Activated CD4-positive, CD25-positive, alpha-beta regulatory T cell (primary cell): Measurements from ENCODE around the gene CCDC192.
"Not testable (repeated sequence)": the region's sequence is repeated elsewhere in the genome, so short reads cannot be mapped to it uniquely, and the experiment has no call there.

Experiments
- DNase-seq, 4 experiments: peaks; one replicate each; lab custom pipeline; 2025; lab: John Stamatoyannopoulos, UW

Gene CCDC192, protein sequence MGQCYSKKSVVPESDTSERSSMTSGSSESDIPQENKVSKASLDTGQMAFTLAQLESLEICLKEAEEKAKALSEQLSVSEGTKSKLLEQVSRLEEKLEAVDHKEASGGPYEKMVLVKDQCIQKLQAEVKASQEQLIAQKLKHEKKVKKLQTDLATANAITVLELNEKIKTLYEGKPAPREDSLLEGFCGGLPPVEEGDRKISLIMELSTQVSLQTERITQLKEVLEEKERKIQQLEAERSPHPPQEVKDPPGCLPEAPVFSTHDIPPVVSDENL

DNA sequence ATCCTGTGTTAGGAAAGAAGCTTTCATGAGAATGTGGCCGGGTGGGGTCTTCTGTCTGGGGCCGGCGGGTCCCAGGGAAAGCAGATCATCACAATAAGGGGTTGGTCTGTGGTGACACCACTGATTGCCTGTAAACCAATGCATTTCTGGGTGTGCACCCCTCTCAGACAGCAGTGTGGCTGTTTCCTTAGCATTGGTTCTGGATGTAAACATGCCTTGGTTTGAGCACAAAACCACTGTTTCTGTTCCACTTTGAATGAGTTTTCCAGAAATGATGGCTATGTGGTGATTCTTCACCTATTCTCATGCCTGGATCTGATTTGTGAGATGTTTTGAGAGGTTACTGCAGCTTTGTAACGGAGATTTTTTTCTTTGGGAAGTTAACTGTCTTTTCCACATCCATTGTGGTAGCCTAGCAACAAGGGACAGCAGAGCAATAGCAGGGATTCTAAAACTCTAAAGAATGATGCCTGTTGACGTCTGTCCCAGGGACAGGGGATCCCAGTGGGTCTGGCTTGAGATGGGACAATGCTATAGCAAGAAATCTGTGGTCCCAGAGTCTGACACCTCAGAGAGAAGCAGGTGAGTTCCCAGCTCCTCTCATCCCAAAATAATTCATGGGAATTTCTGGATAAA, at the start of gene CCDC192:
TSS of gene CCDC192 (plus strand) at position 466 of the 636 bp plus-strand sequence. CDS start at position 521, 55 bp downstream.
- no peak for DNase-seq

DNA sequence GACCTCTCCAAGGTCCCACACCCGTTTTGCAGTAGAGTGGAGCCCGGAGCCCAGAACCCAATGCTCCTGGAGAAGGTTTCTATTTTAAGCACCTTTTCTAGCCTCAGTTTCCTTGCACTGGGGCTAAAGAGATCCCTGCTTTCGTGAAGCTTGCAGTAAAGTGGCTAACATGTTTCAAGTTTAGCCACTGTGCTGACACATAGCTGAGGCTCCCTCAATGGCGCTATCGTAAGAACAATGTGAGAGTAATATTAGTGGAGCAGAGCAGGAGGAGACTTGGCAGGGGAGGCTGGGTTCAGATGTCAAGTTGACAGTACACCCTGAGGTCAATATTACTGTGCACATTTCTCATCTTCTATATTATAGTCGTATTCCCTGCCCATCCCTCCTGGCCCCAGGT, 46.4 kb upstream of the CCDC192 start:
- no peak for DNase-seq

DNA sequence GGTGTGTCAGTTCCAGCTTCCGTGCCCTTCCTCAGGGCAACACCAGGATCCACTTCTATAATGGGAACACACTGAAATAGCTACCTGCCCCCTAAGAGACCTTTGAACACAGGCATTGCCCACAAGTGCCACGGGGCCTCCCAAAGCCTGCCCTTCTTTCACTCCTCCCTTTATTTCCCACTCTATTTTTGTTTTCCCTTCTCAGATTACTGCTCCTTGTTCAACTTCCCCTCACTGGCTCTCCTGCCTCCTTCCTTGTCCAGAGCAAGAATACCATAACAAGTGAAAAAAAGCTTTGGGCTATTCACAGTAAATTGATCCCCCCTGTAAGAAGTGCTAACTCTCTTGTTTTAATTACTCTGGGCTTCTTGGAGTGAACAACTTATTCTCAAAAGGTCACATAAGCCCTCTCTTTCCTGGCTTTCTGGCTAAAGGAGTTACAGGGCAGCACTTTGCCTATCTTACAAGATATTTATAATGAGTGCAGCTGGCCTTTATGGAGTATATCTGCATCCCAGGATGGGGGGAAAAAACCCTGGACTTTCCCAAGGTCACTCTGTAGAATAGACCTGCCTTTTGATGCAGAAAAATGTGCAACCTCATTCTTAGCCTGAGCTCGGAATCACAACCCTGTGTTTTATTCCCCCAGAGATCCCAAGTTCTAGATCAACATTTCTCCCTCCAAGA, 43.0 kb upstream of the CCDC192 start:
- DNase-seq = no peak

DNA sequence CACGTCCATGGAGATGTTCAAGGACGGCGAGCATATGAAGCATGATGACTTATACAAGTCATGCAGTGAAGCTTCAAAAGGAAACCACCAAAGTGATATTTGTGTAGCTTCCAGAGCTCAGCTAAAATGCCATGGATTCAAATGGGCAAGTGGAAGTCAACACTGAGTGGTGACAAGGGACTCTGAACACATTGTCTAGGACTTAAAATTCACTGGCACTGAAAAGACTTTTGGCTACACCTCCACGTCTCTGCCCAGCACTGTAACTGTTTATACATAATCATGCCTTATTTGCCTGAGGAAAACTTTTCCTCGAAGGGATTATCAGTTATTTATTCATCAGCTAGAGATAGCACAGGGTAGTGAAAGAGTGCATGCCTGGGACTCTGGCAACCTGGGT, 39.1 kb upstream of the CCDC192 start:
- DNase-seq = no peak

DNA sequence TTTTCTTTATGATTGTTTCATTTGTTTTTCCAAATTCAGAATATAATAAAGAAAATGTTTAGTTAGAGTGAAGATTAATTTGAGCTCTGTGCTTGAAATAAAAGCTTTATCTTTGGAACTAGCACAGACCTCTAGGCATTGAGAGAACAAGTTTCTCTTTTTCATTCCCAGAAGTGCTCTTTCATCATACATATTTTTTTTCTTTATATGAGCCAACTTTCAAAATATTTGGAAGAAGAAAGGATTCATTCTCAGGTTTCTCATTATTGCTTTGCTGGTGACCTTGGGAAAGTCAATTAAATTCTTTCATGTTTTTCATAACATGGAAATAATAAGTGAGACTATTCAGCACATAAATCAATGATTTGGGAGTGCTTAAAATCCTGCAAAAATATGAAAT, 37.5 kb upstream of the CCDC192 start:
- DNase-seq = no peak

DNA sequence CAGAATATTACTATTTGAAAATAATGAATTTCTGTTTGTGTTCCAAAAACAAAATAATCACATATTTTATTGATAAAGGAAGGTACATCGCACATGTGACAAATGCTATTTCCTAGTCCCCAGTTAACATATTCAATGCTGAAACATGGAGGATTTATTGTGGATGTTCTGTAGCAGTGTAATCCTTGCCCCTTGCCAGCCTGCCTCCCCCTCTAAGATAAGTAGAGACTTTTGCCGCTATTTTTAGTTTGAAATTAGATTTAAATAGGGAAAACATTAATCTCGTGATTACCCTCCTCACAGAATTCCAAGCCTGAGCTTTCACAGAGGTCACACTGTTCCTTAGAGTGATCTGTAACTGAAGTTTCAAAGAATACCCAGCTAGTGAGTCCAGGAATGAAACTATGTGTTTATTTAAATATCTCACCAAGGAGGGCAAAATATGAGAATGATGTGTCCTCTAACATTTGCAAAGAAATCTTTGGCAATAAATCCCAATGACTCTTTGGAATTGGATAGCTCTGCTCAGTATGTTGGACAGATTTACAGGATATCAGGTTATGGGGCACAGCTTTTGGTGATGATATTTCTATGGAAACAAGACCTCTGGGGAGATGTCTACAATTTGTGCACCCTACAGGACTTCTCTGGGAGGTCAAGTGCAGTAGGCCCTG, 37.0 kb upstream of the CCDC192 start:
- DNase-seq = no peak

DNA sequence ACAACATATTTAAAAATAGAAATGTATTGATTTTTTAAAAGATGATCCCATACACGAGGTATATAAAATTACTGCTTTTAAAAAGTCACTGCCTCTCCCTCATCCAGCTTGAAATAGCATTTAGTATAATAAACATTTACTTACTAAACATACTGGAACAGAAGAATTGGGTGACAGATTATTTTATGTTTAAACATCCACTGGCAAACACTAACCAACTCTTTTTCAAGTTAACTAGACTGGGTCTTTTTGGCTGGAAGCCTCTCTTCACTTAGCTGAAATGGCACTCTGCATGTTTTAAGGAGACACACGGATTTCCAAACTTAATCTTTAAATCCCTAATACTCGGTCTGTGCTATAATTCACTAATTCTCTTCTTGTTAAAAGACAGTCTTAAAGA, 35.3 kb upstream of the CCDC192 start:
- no peak for DNase-seq

DNA sequence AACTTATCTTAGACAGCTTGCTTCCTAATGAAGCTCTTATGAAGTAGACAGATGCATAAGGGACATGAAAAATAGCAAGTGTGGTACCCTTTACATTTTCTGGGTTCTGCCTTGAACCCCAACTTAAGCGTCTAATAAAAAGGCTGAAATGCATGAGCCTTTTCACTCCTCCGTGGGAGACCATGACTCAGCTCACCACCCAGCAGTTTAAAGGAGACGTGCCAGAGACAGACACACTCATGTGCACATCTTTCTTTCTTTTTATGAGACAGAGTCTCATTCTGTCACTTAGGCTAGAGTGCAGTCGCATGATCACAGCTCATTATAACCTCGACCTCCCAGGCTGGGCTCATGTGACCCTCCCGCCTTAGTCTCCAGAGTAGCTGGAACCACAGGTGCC, 32.0 kb upstream of the CCDC192 start:
- DNase-seq = no peak

DNA sequence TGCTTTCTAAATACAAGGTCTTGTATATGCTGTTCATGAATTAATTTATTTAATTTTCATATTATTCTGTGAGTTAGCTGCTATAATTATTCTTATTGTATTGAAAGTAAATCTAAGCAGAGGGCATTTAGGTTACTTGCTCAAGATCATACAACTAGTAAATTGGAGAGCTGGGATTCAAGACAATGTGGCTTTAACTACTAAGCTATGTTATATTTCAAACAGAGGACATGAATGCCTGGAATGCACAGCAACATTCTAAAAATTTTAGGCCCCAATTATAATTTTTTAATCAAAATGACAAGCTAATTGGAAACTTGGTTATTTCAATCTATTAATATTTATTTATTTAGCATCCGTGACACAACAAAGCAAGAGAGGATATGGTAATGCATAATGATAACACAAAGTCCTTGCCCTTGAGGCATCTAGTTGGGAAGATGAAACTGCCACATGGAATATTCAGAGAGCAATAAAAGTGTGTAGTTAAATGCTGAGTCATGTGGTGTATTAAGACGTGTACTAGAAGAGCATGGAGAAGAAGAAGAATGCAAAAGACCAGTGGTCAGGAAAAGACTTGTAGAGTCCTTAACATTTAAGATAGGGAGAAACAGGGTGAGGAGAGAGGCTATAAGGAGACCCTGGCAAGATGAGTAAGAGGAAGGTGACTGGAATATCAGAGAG, 29.9 kb upstream of the CCDC192 start:
- DNase-seq = no peak

DNA sequence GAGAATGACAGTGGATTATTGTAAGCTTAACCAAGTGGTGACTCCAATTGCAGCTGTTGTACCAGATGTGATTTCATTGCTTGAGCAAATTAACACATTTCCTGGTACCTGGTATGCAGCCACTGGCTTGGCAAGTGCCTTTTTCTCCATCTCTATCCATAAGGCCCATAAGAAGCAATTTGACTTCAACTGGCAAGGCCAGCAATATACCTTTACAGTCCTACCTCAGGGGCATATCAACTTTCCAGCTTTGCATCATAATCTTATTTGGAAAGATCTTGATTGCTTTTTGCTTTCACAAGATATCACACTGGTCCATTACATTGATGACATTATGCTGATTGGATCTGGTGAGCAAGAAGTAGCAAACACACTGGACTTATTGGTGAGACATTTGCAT, 26.2 kb upstream of the CCDC192 start:
- DNase-seq = not testable (repeated sequence)

DNA sequence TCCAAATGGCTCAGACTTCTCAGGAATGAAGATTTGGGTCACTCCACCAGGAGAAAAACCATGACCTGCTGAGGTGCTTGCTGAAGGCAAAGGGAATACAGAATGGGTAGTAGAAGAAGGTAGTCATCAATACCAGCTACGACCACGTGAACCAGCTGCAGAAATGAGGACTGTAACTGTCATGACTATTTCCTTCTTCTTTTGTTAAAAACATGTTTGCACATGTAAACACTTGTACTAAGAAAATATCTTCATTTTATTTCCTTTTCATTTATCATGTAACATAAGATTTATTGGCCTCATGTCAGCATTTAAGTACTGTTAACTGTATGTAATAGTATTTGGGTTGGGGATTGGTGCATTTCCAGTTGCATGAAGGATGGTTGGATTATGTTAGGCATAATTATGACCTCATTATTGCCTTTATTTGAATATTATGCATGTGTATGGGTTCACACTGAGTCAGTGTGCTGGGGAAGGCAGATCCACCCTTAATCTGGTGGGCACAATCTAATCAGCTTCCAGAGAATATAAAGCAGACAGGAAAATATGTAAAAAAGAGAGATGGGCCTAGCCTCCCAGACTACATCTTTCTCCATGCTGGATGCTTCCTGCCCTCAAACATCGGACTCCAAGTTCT, 23.4 kb upstream of the CCDC192 start:
- DNase-seq = not testable (repeated sequence)

DNA sequence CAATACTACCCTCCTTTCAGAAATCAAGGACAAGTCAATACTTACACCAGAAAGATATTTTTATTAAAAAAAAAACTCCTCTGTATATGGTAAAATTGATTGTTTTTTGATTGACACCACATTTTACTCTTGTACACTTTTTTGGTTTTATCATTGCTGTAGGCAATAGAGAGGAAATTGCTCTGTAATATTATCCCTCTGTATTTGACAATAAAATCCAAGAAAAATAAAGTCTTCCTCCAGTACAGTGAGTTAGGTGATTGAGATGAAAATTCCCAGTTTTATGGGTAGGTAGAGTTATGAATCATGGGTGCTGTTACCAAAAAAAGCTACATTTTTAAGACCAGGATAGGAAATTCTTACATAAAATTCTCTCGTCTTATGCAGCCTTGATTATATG, 22.6 kb upstream of the CCDC192 start:
- DNase-seq = no peak

DNA sequence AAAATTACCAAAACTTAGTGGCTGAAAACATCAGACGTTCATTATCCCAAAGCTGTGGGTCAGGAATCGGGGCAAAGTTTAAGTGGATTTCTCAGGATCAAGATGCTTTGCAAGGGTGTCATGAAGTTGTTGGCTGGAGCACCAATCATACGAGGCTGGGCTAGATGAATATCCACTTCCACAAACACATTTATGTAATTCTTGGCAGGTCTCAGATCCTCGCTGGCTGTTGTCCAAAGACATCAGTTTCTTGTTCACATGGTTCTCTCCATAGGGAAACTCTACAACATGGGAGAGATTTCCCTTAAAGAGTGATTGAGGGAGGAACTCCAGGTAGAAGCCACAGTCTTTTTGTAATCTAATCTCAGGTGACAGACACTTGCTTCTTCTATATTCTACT, 20.2 kb upstream of the CCDC192 start:
- no peak for DNase-seq

DNA sequence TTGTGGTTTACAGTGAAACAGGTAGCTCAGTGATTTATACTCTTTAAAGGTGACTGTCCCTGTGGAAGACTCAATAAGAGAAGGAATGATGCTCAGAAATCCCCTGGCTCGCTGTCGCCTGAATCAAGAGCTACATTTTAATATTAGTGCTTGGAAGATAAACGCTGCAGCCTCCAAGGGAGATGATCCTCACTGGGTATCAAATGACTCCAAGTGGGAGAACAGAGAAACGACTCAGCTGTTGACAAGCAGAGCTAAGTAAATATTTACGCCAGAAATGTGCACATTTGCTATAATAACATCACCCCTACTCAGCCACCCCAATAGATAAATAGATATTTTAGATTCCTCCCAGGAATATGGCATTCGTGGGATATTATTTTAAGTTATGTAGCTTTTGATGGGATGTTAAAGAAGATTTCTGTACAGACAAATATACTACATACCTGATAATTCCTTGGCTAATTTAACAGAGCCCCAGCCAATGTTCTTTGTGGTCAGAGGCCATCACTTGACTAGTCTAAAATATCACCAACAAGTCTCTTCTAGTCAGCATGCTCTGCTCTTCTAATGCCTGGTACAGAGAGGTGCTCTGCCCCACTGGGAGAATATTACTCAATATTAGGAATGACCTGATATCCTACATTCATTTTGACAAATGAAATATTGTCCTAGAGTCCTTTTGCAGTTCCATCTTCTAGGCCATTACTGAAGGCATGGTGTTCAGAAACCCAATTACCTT, 18.3 kb upstream of the CCDC192 start:
- DNase-seq = no peak

DNA sequence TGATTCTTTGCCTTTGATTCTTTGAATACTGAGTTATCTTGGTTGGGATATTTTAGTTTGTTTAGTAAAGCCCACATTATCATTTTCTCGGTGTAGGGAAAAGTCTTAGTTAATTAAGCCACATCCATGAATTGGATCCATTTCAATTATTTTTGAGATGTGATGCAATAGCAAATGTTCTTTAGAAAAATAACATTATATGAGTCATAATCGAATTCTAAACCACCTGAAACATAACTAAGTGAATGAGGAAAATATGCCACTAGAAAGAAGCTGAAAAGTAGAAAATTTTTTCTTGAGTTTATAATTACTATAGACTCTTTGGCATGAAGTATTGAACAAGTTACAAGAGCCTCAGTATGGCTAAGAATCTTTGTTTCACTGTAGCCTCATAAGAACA, 17.5 kb upstream of the CCDC192 start:
- DNase-seq = no peak

DNA sequence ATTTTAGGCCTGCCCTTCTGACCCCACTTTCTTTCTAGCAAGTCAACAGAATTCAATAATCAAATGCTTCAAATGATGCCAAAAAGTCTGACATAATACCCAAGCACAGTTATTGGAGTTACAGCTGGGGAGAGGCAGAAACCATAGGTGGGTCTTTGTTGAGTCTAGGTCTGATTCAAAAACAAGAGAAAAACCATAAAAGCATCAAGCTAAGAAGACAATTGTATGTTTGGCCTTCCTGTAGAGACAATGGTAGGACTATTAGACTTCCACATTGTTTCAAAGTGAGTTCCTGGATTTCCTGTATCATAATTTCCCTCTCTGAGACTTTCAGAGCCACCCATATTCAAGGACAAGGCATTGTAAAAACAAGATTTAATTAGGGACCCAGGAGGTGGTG, 16.8 kb upstream of the CCDC192 start:
- DNase-seq = no peak

DNA sequence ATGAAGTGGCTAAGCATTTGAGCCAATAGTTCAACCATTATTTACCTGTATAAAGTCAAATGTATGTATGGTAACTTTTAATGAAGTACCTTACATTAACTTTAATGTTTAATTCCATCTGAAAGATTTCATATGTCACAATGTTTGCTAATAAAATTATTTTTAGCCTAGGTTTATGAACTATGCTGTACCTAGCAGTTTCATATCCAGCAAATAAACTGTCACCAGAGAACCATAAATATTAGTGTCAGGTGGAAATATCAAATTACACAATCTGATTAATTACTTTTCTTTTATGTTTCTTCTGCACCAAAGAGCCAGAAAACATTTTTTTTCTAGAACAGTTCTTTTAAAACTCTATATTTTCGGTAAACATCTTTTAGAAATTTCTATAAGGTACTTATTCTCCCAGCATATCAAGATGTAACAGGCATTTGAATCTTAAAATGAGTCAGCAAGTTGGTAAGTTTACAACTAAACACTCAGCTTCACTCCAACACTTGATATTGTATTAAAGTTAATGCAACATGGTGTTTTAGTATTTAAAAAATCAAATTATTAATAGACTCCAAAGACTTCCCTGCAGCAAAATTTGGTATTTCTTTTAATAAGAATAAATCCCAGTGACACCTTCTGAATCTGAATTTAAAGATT, 8.5 kb upstream of the CCDC192 start:
- DNase-seq = no peak

DNA sequence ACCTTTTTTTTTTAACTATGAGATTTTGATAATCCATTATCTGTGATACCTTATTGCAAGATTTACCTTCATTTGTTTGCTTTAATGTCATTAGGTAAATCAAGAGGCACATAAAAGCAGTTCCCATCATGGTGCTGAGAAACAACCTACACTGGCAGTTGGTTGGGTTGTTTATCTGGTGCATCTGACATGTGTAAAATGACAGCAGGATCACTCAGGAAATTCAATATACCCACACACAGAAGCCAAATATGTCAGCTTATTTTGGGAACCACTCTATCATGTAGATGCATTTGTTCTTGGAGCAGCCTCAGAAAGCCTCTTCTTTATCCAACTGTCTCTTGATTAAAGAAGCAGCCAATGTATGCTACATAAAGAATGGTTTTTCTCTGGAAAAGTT, 7.8 kb upstream of the CCDC192 start:
- no peak for DNase-seq

DNA sequence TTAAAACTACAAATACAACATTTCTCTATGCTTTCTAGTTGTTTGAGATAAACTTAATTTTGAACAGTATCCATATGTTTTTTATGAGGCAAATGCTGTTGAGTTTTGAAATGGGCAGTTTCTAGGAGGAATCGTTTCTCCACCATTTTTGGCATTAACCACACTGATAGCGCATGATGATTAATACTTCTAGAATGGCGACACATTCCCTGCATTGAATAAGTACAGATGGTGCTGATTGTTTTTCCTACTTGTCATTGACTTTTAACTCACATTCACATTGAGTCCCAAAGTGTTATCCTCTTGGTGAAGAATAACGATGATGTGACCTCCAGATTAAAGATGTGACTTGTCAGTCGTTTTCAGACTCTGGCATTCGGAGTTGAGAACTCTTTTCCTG, 6.5 kb upstream of the CCDC192 start:
- no peak for DNase-seq

DNA sequence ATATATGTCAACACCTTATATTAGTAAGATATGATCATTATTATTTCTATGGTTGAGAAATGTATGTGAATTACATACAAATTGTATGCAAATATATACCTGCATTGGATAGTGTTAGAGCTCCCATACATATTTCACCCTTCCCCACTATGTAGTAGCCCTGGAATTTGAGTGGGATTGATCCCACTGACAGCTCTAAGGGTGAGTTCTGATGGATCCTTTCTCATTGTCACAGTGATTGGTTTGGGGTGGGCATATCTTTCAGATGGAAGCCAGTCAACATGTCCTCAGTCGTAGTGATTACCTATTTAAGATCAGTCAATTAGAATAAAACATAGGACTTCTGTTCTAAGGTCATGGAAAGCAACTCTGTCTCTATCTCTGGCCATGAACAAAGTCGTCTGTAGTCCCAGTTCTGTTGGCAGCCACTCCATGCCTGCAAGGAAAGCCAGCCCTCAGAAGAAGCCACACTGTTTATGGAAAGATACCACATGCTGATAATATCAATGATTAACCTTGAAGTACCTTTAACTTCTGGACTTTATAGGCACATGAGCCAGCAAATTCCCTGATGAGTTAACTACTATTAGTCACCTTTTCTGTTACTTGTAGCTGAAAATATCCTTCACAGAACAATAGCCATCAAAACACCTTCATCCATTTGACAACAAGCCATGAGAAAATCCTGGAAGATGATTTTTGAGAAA, 5.1 kb upstream of the CCDC192 start:
- DNase-seq = no peak
